Keratinocyte (primary cell): Measurements from ENCODE around the gene TNFAIP8.

Experiments used
- EZH2 ChIP-seq: IDR thresholded peaks from one replicate; pipeline ENCODE4 v1.6.1; 2012; ENCODE audit warnings: inconsistent platforms, mild to moderate bottlenecking, low read length, moderate library complexity
- TF ChIP-seq, protein P1 (sequence below), 3 experiments: IDR thresholded peaks in 1 of 3; conservative IDR thresholded peaks in 1 of 3; optimal IDR thresholded peaks in 1 of 3; 2 replicates in 2 of 3; 3 replicates in 1 of 3; pipeline versions ENCODE3 to v1.5.1; 2011; ENCODE audit warnings: low read length in 3 of 3, mild to moderate bottlenecking in 3 of 3, moderate library complexity in 2 of 3, control low read depth in 1 of 3, inconsistent platforms in 1 of 3; ENCODE audit not compliant: insufficient read depth in 2 of 3; ENCODE audit errors: extremely low read depth in 1 of 3

DNA sequence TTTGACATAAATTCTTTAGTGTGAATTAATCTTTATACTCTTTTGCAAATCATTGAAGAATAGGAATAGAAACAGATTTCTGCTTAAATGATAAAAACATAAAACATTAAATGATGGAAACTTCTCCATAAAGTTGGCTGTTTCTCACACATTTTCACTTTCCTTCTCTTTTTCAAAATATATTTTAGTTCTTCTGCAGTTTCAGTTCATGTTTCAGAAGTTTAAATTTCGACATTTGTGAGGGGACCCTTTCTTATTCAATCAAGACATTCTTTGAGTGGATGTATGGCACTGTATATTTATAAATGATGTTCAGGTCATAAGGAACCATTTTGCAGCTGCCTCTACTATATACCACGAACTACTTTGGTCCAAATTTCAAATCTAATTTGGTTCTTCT is 34.6 kb downstream of the TNFAIP8 start:
- TF ChIP-seq, protein P1, sequence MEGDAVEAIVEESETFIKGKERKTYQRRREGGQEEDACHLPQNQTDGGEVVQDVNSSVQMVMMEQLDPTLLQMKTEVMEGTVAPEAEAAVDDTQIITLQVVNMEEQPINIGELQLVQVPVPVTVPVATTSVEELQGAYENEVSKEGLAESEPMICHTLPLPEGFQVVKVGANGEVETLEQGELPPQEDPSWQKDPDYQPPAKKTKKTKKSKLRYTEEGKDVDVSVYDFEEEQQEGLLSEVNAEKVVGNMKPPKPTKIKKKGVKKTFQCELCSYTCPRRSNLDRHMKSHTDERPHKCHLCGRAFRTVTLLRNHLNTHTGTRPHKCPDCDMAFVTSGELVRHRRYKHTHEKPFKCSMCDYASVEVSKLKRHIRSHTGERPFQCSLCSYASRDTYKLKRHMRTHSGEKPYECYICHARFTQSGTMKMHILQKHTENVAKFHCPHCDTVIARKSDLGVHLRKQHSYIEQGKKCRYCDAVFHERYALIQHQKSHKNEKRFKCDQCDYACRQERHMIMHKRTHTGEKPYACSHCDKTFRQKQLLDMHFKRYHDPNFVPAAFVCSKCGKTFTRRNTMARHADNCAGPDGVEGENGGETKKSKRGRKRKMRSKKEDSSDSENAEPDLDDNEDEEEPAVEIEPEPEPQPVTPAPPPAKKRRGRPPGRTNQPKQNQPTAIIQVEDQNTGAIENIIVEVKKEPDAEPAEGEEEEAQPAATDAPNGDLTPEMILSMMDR (optimal IDR thresholded peaks at IDR 0.05 in 1 of 3, IDR thresholded peaks at IDR 0.05 in 1 of 3, conservative IDR thresholded peaks at IDR 0.05 in 1 of 3; ENCODE audit: extremely low read depth in 1 of 3, insufficient read depth in 2 of 3, low read length in 3 of 3): no peak
- TF ChIP-seq EZH2: no peak
